HCT116 (cell line): ENCODE results near the gene GNA12.

Experiments
- CEBPB ChIP-seq: IDR thresholded peaks from 2 replicates; pipeline ENCODE4 v1.6.1; 2012; ENCODE audit warnings: low read depth
- POLR2AphosphoS5 ChIP-seq: IDR thresholded peaks from 2 replicates; pipeline ENCODE4 v1.6.1; 2011; ENCODE audit warnings: mild to moderate bottlenecking, low read depth, low read length, moderate library complexity

GRCh38 chr7:2800220-2800930, 43.7 kb downstream of the GNA12 start:
- no peak for TF ChIP-seq POLR2AphosphoS5
- TF ChIP-seq CEBPB = no peak
